Right lobe of liver (tissue), 6 donors: ENCODE data around the gene UBTD2. TPM values are rescaled to one million over a fixed set of nuclear protein-coding genes. Genes with fewer than 3 reads are reported as not detected.

ENCODE experiments used
- ATAC-seq, 4 donors: fragments of 200-7000 bp; cut with Tn5 transposase; one replicate each; pipeline ENCODE4 v1.9.1; 2020; ENCODE audit warnings: mild to moderate bottlenecking in 4 of 4, moderate library complexity in 4 of 4
- DNase-seq, 3 donors: peaks; one replicate each; pipeline ENCODE4 v3.0.0-alpha.2; 2020
- H3K27ac ChIP-seq, 3 donors: fragments of 200-600 bp; one replicate each; pipeline ENCODE4 v1.8.0; 2022
- H3K27me3 ChIP-seq, 2 donors: fragments of 200-600 bp; one replicate each; pipeline ENCODE4 v1.8.0; 2022
- H3K36me3 ChIP-seq, 4 donors: fragments of 200-600 bp; sonication (generic) in 1 of 4; one replicate each; pipeline versions ENCODE4 v1.5.1 to v1.8.0; 2017 to 2022; ENCODE audit warnings: control low read depth in 1 of 4
- H3K4me1 ChIP-seq, 4 donors: fragments of 200-600 bp; sonication (generic) in 1 of 4; one replicate each; pipeline versions ENCODE4 v1.5.1 to v1.8.0; 2017 to 2022; ENCODE audit warnings: control low read depth in 1 of 4
- H3K4me3 ChIP-seq, 3 donors: fragments of 200-600 bp; one replicate each; pipeline ENCODE4 v1.8.0; 2022
- H3K9me3 ChIP-seq, 4 donors: fragments of 200-600 bp; sonication (generic) in 1 of 4; one replicate each; pipeline versions ENCODE4 v1.5.1 to v1.8.0; 2017 to 2022; ENCODE audit warnings: control low read depth in 1 of 4
- POLR2A ChIP-seq: fragments of 450-650 bp; IDR thresholded peaks from one replicate; pipeline ENCODE4 v1.6.1; 2017; ENCODE audit warnings: antibody characterized with exemption, mild to moderate bottlenecking
- WGBS: methylation state at CpG from one replicate; pipeline ENCODE4 v1.1.6; 2018; ENCODE audit warnings: low coverage, low lambda C conversion rate; ENCODE audit not compliant: insufficient coverage; ENCODE audit errors: missing lambda C conversion rate; 5-methylcytosine and 5-hydroxymethylcytosine counted together
- intact Hi-C, 2 donors: fragments of 100-400 bp; cut with DNase I; formaldehyde crosslinking; loops; one replicate each; pipeline versions ENCODE4 v1.11.2 to v1.14.1; 2022
- small RNA-seq, 2 experiments: library from RNA; depleted of rRNA; stranded (forward); fragments of <200 nt; gene quantifications; one replicate each; pipeline ENCODE3, GENCODE V24; 2016
- total RNA-seq, 6 experiments: library from RNA; depleted of rRNA in 2 of 6; stranded (reverse); fragments of >200 nt in 2 of 6; fragmentation: NEBNext Ultra II Directional in 3 of 6; extraction: Animal tissue kit (Norgen Biotek cat#: 25700) in 3 of 6; gene quantifications; one replicate each; pipeline versions ENCODE4 v1.1.0 to v1.2.4, GENCODE V29; 2016 to 2023
- TF ChIP-seq, protein P1 (sequence below), 4 donors: fragments of 200-600 bp in 3 of 4; fragments of 450-650 bp in 1 of 4; IDR thresholded peaks; one replicate each; pipeline versions ENCODE4 v1.5.1 to v1.8.0; 2016 to 2022; ENCODE audit warnings: antibody characterized with exemption in 4 of 4, mild to moderate bottlenecking in 2 of 4
- donor health status: DM: no; HTN: yes; CAD: no.
- donor health status: DM: no; HTN: no; CAD: no.
- donor health status: DM: no; HTN: no; CAD: no.
- donor health status: DM: no; HTN: yes; CAD: no.
- donor health status: DM: no; HTN: yes; CAD: no.

The UBTD2 gene
- total RNA-seq, 6 experiments from 2014 or later = 6.7 to 11.7 (median 9.2) TPM

DNA sequence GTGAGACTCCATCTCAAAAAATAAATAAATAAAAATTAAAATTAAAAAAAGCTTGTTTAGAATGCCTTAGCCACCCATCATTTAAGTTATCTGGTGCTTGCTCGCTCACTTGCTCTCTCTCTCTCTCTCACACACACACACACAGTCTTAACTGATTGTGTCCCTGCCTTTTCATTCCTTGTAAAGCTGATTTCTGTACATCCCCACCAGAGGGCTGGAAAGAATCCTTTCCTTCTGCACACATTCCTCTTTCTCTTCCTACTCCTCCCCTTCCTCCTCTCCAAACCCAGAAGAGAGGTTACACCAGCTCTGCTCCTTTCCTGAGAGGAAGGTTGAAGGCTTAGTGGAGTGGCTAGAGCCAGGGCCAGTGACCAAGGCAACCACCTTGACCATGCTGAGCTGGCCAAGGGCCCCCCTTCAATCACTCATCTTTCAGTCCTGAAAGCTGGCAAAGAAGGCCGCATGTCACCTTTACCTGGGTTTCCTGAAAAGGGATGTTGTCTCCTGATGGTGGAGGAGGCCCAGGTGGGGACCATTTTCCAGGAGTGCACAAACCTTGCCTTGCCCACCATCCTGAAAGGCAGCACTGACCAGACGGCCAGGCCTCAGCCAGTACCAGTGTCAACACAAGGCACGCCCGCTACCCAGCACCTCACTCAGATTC lies 121.1 kb downstream of the UBTD2 start:
- intact Hi-C loops = no loop called here
- TF ChIP-seq, protein P1, sequence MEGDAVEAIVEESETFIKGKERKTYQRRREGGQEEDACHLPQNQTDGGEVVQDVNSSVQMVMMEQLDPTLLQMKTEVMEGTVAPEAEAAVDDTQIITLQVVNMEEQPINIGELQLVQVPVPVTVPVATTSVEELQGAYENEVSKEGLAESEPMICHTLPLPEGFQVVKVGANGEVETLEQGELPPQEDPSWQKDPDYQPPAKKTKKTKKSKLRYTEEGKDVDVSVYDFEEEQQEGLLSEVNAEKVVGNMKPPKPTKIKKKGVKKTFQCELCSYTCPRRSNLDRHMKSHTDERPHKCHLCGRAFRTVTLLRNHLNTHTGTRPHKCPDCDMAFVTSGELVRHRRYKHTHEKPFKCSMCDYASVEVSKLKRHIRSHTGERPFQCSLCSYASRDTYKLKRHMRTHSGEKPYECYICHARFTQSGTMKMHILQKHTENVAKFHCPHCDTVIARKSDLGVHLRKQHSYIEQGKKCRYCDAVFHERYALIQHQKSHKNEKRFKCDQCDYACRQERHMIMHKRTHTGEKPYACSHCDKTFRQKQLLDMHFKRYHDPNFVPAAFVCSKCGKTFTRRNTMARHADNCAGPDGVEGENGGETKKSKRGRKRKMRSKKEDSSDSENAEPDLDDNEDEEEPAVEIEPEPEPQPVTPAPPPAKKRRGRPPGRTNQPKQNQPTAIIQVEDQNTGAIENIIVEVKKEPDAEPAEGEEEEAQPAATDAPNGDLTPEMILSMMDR (IDR thresholded peaks at IDR 0.05) = no peak
- no peak for TF ChIP-seq POLR2A
- H3K4me3 ChIP-seq = no peak overlapping the region
- H3K9me3 ChIP-seq = no peaks in the 10 kb centered on the region
- H3K36me3 ChIP-seq = no peaks in the 10 kb centered on the region
- H3K27ac ChIP-seq = no peak overlapping the region
- peaks cover 0 to 20% (median 0%) of the 10 kb centered on the region in 4 donors for H3K4me1 ChIP-seq
- no peaks in the 10 kb centered on the region for H3K27me3 ChIP-seq
- DNase-seq (no peak), ATAC-seq (no peak)
- no CpG with 5 or more reads among the region's 5 CpGs for WGBS

DNA sequence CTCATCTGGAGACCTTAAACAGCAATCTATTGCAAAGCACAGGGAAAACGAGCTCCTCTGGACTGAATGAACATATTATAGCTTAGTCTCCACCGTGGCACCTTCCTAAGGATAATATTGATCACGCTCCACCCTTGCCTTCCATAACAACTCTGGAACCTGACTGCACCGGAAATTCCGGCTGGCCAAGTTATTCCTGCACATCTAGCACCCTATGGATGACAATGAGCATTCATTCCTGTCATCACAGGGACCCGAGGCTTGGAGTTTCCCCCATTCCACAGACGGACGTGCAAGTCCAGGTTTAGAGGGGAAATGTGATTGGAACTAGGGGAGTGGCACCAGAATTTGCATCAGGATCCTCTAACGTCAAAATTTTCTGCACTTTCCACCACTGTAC lies 123.1 kb downstream of the UBTD2 start:
- peaks cover 0 to 19% (median 0%) of the 10 kb centered on the region in 4 donors for H3K4me1 ChIP-seq

More for the DNA sequence above, 123.1 kb downstream of the UBTD2 start:
- Histone ChIP-seq H3K27me3 (no peaks in the 10 kb centered on the region), H3K4me3 (no peak overlapping the region), H3K9me3 (no peaks in the 10 kb centered on the region), H3K27ac (no peak overlapping the region), H3K36me3 (peaks cover 0 to under 1% (median 0%) of the 10 kb centered on the region in 4 donors)
- WGBS = 85% methylated on average over 7 of the region's 9 CpGs
- TF ChIP-seq, protein P1 (IDR thresholded peaks at IDR 0.05) = no peak
- TF ChIP-seq POLR2A = no peak
- no peak for DNase-seq
- intact Hi-C loops = no loop called here
- ATAC-seq = no peak

Small RNA genes lying within 50 kb of the gene (small RNA-seq; reads per million reads assigned to genes)
- gene RF00191 = 0 reads per million in 2 experiments

Other genes with a start within 250 kb of the UBTD2 start
- gene STK10, start 95.5 kb downstream of the UBTD2 start, total RNA-seq = 10 to 100 TPM in 2 of 6 experiments, 1 to 10 TPM in 4; 6.9 to 27.4 (median 9.0) TPM
- not detected for gene EFCAB9, start 89.6 kb downstream of the UBTD2 start, total RNA-seq
- 1 to 10 TPM; 2.5 to 6.8 (median 5.2) TPM for gene SH3PXD2B, start 170.8 kb upstream of the UBTD2 start, total RNA-seq